GM15510 (cell line): ENCODE measurements around the gene EXOC3L4.

ENCODE experiments used
- POLR2A ChIP-seq: IDR thresholded peaks from 3 replicates; pipeline ENCODE4 v1.6.1; 2011; ENCODE audit warnings: borderline replicate concordance; ENCODE audit not compliant: insufficient read length; ENCODE audit errors: extremely low read depth

EXOC3L4 gene

GRCh38 chr14:103137689-103138300 is 43.3 kb downstream of the EXOC3L4 start:
- no peak for TF ChIP-seq POLR2A

DNA sequence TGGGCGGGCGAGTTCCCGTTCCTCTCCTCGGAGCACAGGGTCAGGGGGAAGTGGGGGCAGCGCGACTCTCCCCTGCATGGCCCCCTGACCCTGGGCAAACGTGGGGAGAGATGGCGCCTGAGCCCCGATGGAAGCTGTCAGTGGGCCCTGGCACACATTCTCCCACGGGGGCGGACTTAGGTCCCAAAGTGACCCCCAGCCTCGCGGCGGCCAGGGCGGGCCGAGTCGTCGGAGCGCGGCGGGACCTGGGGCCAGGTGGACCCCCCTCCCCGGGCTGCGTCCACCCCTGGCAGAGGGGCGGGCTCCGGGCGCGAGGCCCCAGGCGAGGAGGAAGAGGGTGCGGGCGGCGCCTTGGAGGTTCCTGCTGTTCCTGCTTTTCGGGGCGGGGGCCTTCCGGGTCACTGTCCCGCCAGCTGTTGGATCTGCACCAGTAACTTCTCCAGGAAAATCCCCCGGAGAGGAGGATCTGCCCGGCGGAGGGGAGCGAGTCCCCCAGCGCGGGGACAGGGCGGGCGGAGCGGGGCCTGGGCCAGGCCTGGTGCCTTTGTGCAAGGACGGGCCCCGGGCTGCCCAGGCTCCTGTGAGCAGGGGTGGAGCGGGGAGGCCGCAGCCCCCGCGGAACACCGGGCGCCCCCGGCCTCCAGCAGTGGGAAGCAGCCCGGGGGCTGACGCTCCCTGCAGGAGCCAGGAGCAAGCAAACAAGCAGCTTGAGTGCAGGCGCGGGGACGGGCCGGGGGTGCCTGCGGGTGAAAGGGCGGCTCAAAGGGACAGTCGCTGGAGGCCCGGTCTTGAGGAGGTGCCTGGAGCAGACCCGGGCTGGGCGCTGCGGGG is 44.0 kb downstream of the EXOC3L4 start:
- TF ChIP-seq POLR2A = no peak

GRCh38 chr14:103139132-103140025 is 44.9 kb downstream of the EXOC3L4 start:
- TF ChIP-seq POLR2A = no peak

DNA sequence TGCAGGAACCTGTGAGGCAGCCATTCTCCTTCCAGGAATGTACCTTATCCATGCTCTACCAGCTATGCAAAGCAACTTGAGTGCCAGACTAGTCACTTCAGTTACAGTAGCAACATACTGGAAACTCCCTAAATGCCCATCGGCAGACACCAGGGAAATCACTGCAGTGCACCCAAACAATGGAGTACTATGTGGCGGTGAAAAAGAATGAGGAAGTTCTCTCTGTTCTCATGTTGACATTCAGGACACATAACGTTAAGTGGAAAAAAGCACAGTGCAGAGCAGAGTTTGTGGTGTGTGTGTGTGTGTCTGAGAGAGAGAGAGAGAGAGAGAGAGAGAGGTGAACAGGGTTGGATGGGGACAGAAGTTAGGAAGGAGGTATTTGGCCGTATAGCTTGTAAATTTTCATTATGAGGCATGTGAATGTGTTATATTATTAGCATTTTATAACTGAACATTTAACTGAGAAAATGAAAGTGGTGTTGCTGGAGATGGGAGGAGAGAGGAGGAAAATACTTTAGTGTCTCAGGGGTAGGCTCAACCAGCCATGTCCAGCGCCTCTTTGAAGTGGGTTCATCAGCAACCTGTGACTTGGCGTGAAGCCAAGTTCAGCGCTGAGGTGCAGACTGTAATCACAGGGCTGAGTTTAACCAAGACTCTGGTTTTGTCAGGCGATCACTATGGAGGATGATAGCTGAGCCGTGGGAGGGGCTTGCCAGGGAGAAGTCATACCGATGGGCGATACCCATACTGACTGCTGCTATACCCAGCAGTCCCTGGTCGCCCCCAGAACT is 46.0 kb downstream of the EXOC3L4 start:
- TF ChIP-seq POLR2A = no peak

- TF ChIP-seq POLR2A = no peak
Observed at GRCh38 chr14:103141117-103141796, 46.7 kb downstream of the EXOC3L4 start.

DNA sequence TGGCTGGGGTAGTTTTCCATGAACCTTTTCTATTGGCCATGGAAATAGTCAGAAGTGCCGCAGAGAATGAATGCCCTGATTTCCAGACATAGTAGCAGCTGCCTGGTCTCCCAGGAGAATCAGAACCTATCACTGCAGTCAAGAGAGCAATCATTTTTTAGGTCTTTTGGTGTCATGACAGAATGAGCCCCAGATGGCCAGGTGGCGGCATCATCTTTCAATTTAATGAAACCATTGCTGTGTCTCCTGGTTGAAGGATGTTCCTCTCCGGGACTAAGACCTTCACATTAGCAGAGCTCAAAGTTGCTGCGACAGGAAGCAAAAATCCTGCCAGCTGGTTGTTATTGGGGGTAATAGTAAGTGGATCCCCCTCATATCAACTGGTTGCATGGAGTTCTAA is 47.5 kb downstream of the EXOC3L4 start:
- TF ChIP-seq POLR2A = no peak

DNA sequence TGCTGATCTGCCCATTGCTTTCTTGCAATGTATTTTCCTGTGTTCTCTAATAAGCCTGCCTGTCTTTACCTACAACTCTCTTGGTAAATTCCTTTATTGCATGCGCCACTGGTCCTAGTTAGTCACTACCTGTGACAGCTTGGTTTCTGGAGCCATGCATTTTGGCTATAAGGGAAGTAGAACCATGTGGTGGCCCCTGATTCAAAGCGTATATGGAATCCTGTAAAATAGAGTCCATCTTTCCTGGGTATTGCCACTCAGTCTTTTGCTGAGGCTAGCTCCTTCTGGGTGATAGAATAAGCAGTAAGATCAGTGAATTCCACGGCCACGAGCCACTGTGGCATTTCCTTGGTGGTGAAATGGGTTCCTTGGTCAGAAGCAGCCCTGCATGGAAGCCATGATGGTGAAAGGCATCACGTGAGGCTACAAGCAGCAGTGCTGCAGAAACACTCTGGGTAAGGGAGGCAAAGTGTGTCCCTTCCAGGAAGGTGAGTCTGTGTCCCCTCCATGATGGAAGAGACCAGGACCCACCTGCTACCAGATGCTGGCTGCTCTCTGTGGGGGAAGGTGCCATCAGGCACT is 48.3 kb downstream of the EXOC3L4 start:
- TF ChIP-seq POLR2A = no peak

DNA sequence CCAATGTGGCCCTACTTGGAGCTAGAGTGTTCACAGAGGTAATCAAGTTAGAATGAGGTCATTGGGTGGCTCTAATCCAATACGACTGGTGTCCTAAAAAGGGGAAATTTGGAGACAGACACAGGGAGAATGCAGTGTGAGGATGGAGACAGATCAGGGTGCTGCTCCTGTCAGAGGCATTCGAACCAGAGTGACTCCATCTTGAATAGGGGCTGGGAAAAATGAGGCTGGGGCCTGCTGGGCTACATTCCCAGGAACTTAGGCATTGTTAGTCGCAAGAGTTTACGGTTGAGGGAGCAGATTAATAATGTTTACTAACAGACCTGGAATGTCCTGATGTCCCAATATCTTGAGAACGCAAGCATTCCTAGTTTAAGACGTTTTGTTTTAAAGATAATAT is 49.0 kb downstream of the EXOC3L4 start:
- TF ChIP-seq POLR2A = no peak

GRCh38 chr14:103144085-103144484 is 49.6 kb downstream of the EXOC3L4 start:
- no peak for TF ChIP-seq POLR2A

DNA sequence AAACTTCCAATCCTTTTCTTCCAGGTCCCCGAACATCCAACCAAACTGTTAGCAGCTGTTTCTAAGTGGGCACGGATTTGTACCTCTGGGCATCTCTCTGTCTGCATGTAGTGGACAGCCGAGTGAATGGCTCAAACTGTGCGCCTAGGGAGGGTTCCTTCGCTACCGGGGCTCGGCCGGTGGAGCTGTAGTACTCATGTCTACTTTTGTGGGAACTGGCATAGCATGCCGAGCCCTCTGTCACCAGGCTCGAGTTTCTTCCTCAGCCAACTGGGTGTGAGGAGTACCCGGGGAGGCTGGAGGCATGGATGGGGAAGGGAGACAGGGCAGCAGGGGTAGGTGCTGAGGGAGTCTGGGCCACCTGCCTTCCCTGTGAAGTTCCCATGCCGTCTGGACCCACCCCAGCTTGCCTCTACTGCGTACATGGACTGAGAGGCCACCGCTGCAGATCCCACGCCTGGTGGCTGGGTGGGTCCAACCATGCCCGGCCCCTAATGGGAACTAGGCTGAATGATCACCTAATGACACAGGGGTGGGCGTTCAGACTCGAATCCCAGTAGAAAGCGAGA is 51.7 kb downstream of the EXOC3L4 start:
- no peak for TF ChIP-seq POLR2A

- no peak for TF ChIP-seq POLR2A
Observed at GRCh38 chr14:103149351-103150237, 55.1 kb downstream of the EXOC3L4 start.

DNA sequence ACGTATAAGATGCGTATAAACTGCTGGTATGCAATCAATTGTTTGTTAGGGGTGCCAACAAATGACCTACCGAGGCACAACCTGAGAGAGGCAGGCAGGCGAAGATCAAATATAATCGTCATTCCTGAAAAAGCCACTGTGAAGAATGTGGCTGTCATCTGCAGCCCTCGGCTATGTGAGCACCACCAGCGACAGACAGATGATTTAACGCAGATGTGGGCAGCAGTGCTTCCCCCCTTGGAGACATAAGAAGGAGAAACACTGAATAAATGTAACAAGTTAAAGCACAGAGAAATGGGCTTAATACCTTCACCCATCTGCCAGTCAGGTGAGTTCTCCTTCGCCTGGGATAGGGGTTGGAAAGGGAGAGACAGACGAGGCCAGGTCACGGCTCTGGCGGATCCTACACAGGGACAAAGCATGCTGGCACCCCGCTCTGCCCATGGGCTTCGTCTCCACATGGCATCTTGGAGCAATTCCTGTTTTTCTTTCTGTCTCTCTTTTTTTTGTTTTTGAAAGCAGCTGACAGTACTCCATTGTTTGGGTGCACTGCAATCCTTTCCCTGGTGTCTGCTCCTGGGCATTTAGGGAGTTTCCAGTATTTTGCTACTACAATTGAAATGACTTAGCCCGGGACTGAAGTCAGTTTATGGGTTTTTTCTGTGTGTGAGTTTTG is 56.9 kb downstream of the EXOC3L4 start:
- TF ChIP-seq POLR2A = no peak

DNA sequence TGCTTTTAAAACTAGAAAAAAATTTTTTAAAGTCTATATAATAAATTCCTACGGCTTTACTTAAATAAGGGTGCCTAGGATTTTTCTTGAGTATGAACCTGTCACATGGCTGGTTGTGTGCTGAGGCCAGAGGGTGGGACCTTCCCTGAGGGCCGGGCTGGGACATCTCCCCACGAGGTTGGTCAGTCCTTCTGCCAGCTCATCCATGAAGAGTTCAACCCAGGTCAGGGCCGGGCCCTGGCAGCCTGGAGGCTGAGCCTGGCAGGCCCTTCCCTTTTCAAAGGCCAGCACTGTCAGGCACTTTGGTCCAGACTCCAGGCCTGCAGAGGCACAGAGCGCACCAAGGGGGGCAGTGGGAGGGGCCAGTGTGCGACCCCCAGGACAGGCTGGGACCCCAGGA is 60.5 kb downstream of the EXOC3L4 start:
- no peak for TF ChIP-seq POLR2A
